ENCODE results near the gene SEMA6D.

Gene SEMA6D

GRCh38 chr15:47791161-47791560 lies 73.9 kb downstream of the SEMA6D start:
- TF ChIP-seq, protein P1, sequence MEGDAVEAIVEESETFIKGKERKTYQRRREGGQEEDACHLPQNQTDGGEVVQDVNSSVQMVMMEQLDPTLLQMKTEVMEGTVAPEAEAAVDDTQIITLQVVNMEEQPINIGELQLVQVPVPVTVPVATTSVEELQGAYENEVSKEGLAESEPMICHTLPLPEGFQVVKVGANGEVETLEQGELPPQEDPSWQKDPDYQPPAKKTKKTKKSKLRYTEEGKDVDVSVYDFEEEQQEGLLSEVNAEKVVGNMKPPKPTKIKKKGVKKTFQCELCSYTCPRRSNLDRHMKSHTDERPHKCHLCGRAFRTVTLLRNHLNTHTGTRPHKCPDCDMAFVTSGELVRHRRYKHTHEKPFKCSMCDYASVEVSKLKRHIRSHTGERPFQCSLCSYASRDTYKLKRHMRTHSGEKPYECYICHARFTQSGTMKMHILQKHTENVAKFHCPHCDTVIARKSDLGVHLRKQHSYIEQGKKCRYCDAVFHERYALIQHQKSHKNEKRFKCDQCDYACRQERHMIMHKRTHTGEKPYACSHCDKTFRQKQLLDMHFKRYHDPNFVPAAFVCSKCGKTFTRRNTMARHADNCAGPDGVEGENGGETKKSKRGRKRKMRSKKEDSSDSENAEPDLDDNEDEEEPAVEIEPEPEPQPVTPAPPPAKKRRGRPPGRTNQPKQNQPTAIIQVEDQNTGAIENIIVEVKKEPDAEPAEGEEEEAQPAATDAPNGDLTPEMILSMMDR (IDR thresholded peaks at IDR 0.05; ENCODE audit: insufficient read depth, missing control alignments), result no peak
- FAIRE-seq (no peak), DNase-seq (ENCODE audit: insufficient read length, low spot score) (no peak)

GRCh38 chr15:47792231-47792630 lies 74.9 kb downstream of the SEMA6D start:
- FAIRE-seq (no peak), DNase-seq (ENCODE audit: insufficient read length, low spot score) (no peak)
- TF ChIP-seq, protein P1 (IDR thresholded peaks at IDR 0.05; ENCODE audit: insufficient read depth, missing control alignments), result no peak

DNA sequence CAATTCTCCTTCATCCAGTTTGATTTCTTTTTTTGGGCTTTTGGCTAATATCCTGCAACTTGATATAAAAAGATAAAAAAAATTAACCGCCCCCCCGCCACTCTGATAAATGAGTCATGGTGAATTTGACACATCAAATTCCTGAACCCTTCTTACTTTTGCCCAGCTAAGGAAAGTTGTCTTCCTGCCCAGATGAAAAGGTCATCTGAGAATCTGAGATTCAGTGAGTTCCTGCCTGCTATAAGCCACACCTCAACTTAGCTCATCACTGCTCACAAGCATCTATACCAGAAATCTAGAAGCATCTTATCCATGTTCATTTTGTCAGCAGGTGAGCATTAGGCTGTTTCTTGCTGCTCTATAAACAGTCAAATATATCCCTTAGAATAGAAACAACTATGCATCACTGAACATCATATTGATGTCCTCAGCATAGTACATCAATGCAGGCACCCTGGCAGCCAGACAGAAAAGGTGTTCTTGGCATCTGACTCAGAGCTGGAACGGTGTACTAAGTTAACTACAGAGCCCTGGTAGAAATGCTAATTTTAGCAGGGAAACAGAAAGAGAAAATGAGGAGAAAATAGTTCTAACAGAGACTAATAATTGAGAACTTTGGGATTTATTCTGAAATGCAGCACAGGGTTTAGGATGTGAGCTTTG lies 77.1 kb downstream of the SEMA6D start:
- TF ChIP-seq, protein P1 (IDR thresholded peaks at IDR 0.05; ENCODE audit: insufficient read depth, missing control alignments), result no peak
- FAIRE-seq (no peak), DNase-seq (ENCODE audit: insufficient read length, low spot score) (no peak)

- TF ChIP-seq, protein P1 (IDR thresholded peaks at IDR 0.05; ENCODE audit: insufficient read depth, missing control alignments), result no peak
- FAIRE-seq, result no peak
- no peak for DNase-seq (ENCODE audit: insufficient read length, low spot score)
These were observed 78.6 kb downstream of the SEMA6D start for GRCh38 chr15:47795864-47796263.

GRCh38 chr15:47796339-47796738 lies 79.0 kb downstream of the SEMA6D start:
- no peak for DNase-seq (ENCODE audit: insufficient read length, low spot score)
- TF ChIP-seq, protein P1 (IDR thresholded peaks at IDR 0.05; ENCODE audit: insufficient read depth, missing control alignments), result no peak
- no peak for FAIRE-seq

GRCh38 chr15:47796830-47797229 lies 79.5 kb downstream of the SEMA6D start:
- TF ChIP-seq, protein P1 (IDR thresholded peaks at IDR 0.05; ENCODE audit: insufficient read depth, missing control alignments), result no peak
- FAIRE-seq (no peak), DNase-seq (ENCODE audit: insufficient read length, low spot score) (no peak)

- DNase-seq (ENCODE audit: insufficient read length, low spot score) (no peak), FAIRE-seq (no peak)
These were observed 84.2 kb downstream of the SEMA6D start for GRCh38 chr15:47801522-47801921.

More at GRCh38 chr15:47801522-47801921, 84.2 kb downstream of the SEMA6D start:
- TF ChIP-seq, protein P1 (IDR thresholded peaks at IDR 0.05; ENCODE audit: insufficient read depth, missing control alignments), result no peak

Measured in D721Med (cell line).